ENCODE measurements around the gene SLC38A8. TPM values are rescaled to one million over a fixed set of nuclear protein-coding genes. Genes with fewer than 3 reads are reported as not detected.

Gene SLC38A8
- total and polyA plus RNA-seq, 2 donors (not counting 1 experiment from before 2014, with no cell fraction given), result not detected

DNA sequence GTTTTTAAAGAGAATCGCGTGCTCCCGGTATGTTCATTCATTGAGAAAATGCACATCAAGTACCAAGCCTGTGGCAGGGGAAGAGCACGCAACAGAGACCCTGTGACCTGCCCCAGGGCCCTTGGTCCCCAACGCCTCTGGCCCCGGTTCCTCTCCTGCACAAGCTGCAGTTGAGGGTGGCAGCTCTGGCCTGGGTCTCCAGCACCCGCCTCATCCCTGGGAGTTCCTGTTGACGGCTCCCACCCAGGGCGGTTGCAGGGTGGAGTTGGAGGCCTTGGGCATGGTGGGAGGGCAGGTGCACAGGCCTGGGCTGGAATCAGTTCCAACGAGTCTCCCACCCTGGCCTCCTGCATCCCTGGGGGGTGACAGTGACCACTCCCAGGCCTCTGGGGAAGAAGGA, 69.5 kb downstream of the SLC38A8 start:
- Histone ChIP-seq H3K4me2 (replicated peaks; ENCODE audit: low read depth, low read length, poor library complexity, severe bottlenecking) (no peak overlapping the region), H3K4me1 (ENCODE audit: control insufficient read depth in 2 of 2, insufficient read depth in 2 of 2, low read length in 2 of 2) (peaks cover 0 to 4% of the 10 kb centered on the region in 2 donors), H3K27ac (ENCODE audit: low read length in 2 of 2) (no peak overlapping the region), H3K27me3 (replicated peaks in 1 of 4; ENCODE audit: control extremely low read depth in 1 of 4, control insufficient read depth in 3 of 4, insufficient read depth in 4 of 4, low read length in 3 of 4) (peaks cover 0 to 17% (median 3%) of the 10 kb centered on the region in 4 experiments), H4K20me1 (ENCODE audit: control insufficient read depth, insufficient read depth, low read length, poor library complexity, severe bottlenecking) (no peaks in the 10 kb centered on the region), H3K4me3 (ENCODE audit: control extremely low read depth in 1 of 5, extremely low read depth in 1 of 5, insufficient read depth in 1 of 5, low read depth in 2 of 5, low read length in 4 of 5) (no peak overlapping the region), H2AFZ (ENCODE audit: insufficient read depth, low read depth, low read length, poor library complexity, severe bottlenecking) (no peak overlapping the region), H3K79me2 (ENCODE audit: control insufficient read depth, insufficient read depth, low read length) (no peaks in the 10 kb centered on the region), H3K36me3 (replicated peaks in 1 of 2; ENCODE audit: control extremely low read depth in 1 of 2, control insufficient read depth in 1 of 2, extremely low read depth in 1 of 2, insufficient read depth in 2 of 2, low read length in 1 of 2) (no peaks in the 10 kb centered on the region), H3K9ac (ENCODE audit: low read length) (no peak overlapping the region), H3K9me3 (ENCODE audit: control extremely low read depth in 1 of 3, control insufficient read depth in 2 of 3, insufficient read depth in 1 of 3, low read length in 2 of 3) (peaks cover 0 to 5% (median 1%) of the 10 kb centered on the region in 3 donors)
- Mint-ChIP-seq H3K4me1 (peaks cover 3% of the 10 kb centered on the region), H3K27me3 (peaks cover 10% of the 10 kb centered on the region), H3K4me3 (no peak overlapping the region), H3K9me3 (ENCODE audit: insufficient read depth) (no peaks in the 10 kb centered on the region), H3K27ac (no peak overlapping the region)
- no peak for DNase-seq
- intact Hi-C loops (cut with micrococcal nuclease), result no loop called here
- CTCF ChIA-PET, result no interaction called here
- no peak for ATAC-seq (ENCODE audit: low read depth)
- POLR2A ChIA-PET, result no interaction called here
- 87% methylated on average over 10 of the region's 10 CpGs for WGBS (ENCODE audit: insufficient coverage)
- TF ChIP-seq EZH2 (IDR thresholded peaks at IDR 0.05; ENCODE audit: borderline replicate concordance, insufficient read depth, low read depth, low read length, poor library complexity, severe bottlenecking), result no peak
- TF ChIP-seq, protein P1, sequence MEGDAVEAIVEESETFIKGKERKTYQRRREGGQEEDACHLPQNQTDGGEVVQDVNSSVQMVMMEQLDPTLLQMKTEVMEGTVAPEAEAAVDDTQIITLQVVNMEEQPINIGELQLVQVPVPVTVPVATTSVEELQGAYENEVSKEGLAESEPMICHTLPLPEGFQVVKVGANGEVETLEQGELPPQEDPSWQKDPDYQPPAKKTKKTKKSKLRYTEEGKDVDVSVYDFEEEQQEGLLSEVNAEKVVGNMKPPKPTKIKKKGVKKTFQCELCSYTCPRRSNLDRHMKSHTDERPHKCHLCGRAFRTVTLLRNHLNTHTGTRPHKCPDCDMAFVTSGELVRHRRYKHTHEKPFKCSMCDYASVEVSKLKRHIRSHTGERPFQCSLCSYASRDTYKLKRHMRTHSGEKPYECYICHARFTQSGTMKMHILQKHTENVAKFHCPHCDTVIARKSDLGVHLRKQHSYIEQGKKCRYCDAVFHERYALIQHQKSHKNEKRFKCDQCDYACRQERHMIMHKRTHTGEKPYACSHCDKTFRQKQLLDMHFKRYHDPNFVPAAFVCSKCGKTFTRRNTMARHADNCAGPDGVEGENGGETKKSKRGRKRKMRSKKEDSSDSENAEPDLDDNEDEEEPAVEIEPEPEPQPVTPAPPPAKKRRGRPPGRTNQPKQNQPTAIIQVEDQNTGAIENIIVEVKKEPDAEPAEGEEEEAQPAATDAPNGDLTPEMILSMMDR (IDR thresholded peaks at IDR 0.05), result no peak

DNA sequence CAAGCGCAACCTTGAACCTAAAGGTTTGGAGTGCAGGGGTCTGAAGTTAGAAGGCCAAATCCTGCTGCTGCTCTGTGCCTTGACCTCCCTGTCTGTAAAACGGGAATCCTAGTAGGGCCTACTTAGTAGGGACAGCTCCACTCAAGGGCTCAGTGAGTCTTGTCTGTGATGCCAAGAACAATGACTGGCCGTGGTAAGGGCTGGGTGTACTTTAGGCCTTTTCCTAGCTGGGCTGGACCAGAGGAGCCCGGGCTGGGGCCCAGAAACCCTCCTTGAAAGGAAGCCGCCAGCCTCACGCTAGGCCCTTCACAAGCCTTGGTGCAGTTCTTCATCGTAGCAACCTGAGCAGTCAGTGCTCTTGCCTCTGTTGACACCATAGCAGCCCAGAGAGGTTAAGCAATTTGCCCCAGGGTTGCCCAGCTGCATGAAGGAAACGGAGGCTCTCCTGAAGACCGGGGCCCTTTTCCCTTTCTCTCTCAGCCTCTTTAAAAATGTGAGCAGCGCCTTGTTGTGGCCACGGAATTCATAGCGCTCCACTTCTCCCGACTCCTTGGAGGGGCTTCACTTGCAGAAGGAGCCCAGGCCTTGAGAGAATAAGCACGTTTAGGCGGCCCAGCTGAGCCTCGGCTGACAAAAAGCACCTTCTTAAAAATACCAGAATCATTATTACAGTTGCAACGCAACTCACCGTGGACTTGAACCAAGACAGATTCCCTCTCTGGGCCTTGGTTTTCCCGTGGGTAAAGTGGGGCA, 70.2 kb downstream of the SLC38A8 start:
- peaks cover 0 to 4% of the 10 kb centered on the region in 2 donors for H3K4me1 ChIP-seq (ENCODE audit: control insufficient read depth in 2 of 2, insufficient read depth in 2 of 2, low read length in 2 of 2)
- ChIA-PET POLR2A (no interaction called here), CTCF (no interaction called here)
- H3K4me2 ChIP-seq (replicated peaks; ENCODE audit: low read depth, low read length, poor library complexity, severe bottlenecking), result no peak overlapping the region
- H2AFZ ChIP-seq (ENCODE audit: insufficient read depth, low read depth, low read length, poor library complexity, severe bottlenecking), result no peak overlapping the region
- no peaks in the 10 kb centered on the region for H3K79me2 ChIP-seq (ENCODE audit: control insufficient read depth, insufficient read depth, low read length)
- H3K9me3 ChIP-seq (ENCODE audit: control extremely low read depth in 1 of 3, control insufficient read depth in 2 of 3, insufficient read depth in 1 of 3, low read length in 2 of 3), result peaks cover 0 to under 1% (median 0%) of the 10 kb centered on the region in 3 donors
- no peak overlapping the region for H3K4me3 Mint-ChIP-seq
- intact Hi-C loops (cut with micrococcal nuclease), result no loop called here
- peaks cover 6% of the 10 kb centered on the region for H3K4me1 Mint-ChIP-seq
- no peaks in the 10 kb centered on the region for H3K36me3 ChIP-seq (replicated peaks in 1 of 2; ENCODE audit: control extremely low read depth in 1 of 2, control insufficient read depth in 1 of 2, extremely low read depth in 1 of 2, insufficient read depth in 2 of 2, low read length in 1 of 2)
- 86% methylated on average over 18 of the region's 19 CpGs for WGBS (ENCODE audit: insufficient coverage)
- H3K9ac ChIP-seq (ENCODE audit: low read length), result no peak overlapping the region
- no peaks in the 10 kb centered on the region for H3K9me3 Mint-ChIP-seq (ENCODE audit: insufficient read depth)
- TF ChIP-seq EZH2 (IDR thresholded peaks at IDR 0.05; ENCODE audit: borderline replicate concordance, insufficient read depth, low read depth, low read length, poor library complexity, severe bottlenecking), result no peak
- TF ChIP-seq, protein P1 (IDR thresholded peaks at IDR 0.05), result no peak
- H4K20me1 ChIP-seq (ENCODE audit: control insufficient read depth, insufficient read depth, low read length, poor library complexity, severe bottlenecking), result no peaks in the 10 kb centered on the region
- H3K27ac ChIP-seq (ENCODE audit: low read length in 2 of 2), result no peak overlapping the region
- no peak for ATAC-seq (ENCODE audit: low read depth)
- peaks cover 0 to 17% (median 5%) of the 10 kb centered on the region in 4 experiments for H3K27me3 ChIP-seq (replicated peaks in 1 of 4; ENCODE audit: control extremely low read depth in 1 of 4, control insufficient read depth in 3 of 4, insufficient read depth in 4 of 4, low read length in 3 of 4)
- no peak overlapping the region for H3K27ac Mint-ChIP-seq
- no peak for DNase-seq
- H3K4me3 ChIP-seq (ENCODE audit: control extremely low read depth in 1 of 5, extremely low read depth in 1 of 5, insufficient read depth in 1 of 5, low read depth in 2 of 5, low read length in 4 of 5), result no peak overlapping the region
- peaks cover 14% of the 10 kb centered on the region for H3K27me3 Mint-ChIP-seq
